HL-60/S4 treated with phorbol 12-myristate 13-acetate at 8.2 ng/mL for 4 days and 3 days (cell line): Measurements from ENCODE around the gene ASTN1.

Source experiments
- in situ Hi-C: fragments of 300-500 bp; cut with MboI; formaldehyde crosslinking; loops from 2 replicates; pipeline ENCODE4 v1.15.0; 2022; ENCODE audit warnings: low sequenced_read_pairs

ASTN1 gene

DNA sequence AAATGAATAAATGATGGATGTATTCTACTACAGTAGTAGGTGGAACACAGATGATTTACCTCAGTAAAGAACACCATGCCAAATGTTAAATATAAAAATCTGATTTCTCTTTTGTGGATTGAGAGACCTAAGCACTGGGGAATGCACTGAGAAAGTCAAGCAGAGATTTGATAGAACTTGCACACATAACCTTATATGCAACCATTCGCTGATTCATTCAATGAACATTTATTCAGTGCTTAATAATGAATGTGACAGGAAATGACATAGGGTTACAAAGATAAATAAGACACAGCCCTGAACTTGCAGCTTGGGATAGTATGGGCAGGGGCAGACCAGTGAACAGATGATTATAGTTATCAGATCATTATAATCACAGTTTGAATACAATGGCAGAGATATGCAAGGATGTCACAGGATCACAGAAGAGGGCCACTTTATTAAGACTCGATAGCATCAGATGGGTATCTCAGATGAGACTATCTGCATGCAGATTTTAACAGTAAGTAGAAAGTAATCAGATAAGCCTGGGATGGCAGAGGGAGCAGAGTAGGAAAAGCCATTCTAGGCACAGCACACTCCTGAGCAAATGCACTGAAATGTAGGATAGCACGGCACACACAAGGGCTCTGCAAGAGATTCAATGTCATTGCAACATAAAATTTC, 169.4 kb downstream of the ASTN1 start:
- in situ Hi-C loops, result no loop called here

- in situ Hi-C loops, result no loop called here
Observed at GRCh38 chr1:176993587-176993986, 170.9 kb downstream of the ASTN1 start.

DNA sequence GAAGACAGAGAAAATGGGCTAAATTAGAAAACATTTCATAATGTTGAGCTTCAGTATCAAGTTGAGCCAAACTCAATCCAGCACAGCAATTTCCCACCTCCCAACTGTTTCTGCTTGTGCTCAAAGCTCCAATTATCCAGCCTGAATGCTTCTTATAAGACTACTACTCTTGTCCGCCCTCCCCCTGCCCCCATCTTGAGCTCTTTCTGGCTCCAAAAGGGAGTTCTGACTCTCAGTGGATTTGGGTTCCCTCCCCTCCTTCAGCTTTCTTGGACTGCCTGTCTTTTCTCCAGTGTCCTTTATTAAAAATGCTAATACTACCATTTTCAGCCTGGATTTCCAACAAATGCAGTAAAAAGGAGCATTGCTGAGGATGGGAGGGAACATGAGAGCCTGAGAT, 174.8 kb downstream of the ASTN1 start:
- in situ Hi-C loops, result no loop called here

DNA sequence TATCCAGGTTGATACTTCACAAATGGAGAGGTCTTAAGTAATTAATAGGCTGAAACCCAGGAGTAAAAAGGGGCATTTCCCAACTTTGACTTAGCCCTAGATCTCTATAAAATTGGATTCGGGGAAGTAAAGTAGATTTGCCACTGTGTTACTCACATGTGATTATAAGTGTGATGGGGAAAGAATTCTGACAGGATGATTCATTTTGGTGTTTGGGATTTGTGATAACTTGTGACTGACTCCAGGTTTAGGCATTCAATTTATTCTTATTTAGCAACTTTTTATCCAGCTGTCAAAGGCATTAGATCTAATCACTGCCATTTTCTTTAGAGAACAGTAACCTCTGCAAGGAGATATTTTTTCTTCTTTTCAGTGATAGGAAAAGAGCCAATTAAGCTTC, 175.5 kb downstream of the ASTN1 start:
- in situ Hi-C loops, result no loop called here

DNA sequence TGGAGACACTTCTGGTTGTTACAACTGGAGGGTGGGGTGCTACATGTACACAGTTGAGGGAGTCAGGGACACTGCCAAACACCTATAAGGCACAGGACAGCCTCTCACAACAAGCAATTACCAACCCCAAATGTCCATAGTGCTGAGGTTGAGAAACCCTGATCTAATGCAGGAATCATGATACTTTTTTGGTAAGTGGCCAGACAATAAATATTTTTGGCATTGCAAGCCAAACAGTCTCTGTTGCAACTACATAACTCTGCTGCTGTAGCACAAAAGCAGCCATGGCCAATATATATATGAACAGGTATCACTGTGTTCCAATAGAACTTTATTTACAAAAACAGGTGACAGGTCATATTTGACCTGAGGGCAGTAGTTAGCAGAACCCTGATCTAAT, 177.5 kb downstream of the ASTN1 start:
- in situ Hi-C loops, result no loop called here

- in situ Hi-C loops, result no loop called here
Observed at GRCh38 chr1:176983731-176984130, 180.8 kb downstream of the ASTN1 start.

GRCh38 chr1:176976771-176977170, 187.7 kb downstream of the ASTN1 start:
- in situ Hi-C loops, result no loop called here

- in situ Hi-C loops, result no loop called here
Observed at GRCh38 chr1:176976225-176976624, 188.3 kb downstream of the ASTN1 start.

DNA sequence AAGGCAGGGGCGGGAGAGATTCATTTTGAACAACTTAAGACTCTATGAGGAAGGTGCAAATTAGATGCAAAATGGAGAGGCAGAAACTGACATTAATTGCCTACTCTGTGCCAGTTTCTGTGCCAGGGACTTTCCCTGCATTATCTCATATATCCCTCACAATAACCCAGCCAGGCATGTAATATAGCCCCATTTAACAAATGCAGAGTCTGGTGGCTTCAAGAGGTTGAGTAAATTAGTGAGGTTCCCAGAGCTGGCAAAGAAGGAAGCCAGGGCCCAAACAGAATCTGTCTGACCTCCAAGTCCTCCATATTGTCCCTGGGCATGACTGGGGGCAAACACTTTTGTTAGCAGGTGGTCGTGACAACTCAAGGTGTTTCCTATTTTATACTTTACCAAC, 199.8 kb downstream of the ASTN1 start:
- in situ Hi-C loops, result no loop called here

GRCh38 chr1:176963181-176963580, 201.3 kb downstream of the ASTN1 start:
- in situ Hi-C loops, result no loop called here

GRCh38 chr1:176961678-176962077, 202.8 kb downstream of the ASTN1 start:
- in situ Hi-C loops, result no loop called here

DNA sequence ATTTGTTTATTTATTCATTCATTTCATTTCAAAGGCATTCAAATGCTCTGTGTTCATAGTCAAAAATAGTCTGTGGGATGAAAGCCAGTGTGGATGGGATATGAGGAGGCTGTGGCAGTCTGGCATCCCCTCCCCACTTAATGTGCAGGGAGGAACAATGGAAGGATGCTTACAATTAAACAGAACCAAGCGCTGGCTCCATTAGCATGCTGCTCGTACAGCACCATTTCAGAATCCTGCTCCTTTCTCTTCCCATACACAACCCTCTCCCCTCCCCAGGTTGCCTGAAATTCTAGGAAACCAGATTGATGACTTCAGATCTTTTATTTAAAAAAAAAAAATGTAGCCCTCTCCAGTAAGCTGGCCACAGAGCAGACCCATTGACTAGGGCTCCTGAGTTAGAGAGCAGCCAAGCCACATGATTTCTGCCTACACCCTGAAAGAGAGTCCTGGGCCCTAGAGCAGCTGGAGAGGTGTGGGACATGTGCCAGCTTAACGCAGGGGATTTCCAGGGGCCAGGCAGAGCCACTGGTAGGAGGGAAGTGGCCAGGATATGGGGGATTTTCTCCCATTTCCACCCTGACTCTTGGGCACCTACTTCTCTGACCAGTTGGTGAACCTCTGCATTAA, 205.2 kb downstream of the ASTN1 start:
- in situ Hi-C loops, result no loop called here

GRCh38 chr1:176957603-176958002, 206.9 kb downstream of the ASTN1 start:
- in situ Hi-C loops, result no loop called here

DNA sequence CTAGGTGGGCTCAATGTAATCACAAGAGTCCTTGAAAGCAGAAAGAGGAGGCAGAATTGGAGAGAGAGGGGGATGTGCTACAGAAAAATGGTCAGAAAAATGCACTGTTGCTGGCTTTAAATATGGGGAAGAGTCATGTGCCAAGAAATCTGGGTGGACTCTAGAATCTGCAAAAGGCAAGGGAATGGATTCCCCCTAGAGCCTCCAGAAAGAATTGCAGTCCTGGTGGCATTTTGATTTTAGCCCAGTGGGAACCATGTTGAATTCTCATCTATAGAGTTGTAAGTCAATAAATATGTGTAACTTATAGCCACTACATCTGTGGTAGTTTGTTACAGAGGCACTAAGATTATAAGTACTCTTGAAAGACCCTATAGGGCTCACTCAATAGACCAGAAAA, 210.3 kb downstream of the ASTN1 start:
- in situ Hi-C loops, result no loop called here

- in situ Hi-C loops, result no loop called here
Observed at GRCh38 chr1:176950736-176951324, 213.7 kb downstream of the ASTN1 start.

DNA sequence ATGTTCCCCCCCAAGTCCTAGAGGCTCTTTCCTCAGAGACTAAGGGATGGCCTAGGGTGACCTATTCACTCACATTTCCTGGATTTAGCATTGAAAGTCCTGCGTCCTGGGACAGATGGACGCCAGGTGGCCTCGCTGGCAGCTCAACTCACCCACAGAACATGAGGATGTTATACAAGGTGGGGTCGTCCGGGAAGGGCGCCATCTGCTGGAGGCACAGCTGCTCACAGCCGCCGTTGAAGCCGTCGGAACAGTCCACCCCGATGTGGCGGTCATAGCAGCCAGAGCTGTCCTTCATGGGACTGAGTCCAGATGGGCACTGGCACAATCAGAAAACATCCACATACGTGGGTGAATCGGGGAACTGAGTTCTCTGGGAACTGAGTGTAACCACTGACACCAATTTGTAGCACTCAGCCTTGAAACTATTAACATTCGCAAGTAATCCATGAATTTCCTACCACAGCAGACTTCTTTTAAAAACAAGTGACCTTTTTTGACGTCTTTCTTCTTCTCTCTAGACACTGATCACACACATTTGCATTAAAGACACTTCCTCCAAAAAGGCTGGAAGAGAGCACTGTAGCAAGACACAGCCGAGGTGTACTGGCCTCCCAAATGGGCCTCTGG, 215.4 kb downstream of the ASTN1 start:
- in situ Hi-C loops, result no loop called here

- in situ Hi-C loops, result no loop called here
Observed at GRCh38 chr1:176944606-176945005, 219.9 kb downstream of the ASTN1 start.

GRCh38 chr1:176943783-176944182, 220.7 kb downstream of the ASTN1 start:
- in situ Hi-C loops, result no loop called here

- in situ Hi-C loops, result no loop called here
Observed at GRCh38 chr1:176942346-176942745, 222.2 kb downstream of the ASTN1 start.

DNA sequence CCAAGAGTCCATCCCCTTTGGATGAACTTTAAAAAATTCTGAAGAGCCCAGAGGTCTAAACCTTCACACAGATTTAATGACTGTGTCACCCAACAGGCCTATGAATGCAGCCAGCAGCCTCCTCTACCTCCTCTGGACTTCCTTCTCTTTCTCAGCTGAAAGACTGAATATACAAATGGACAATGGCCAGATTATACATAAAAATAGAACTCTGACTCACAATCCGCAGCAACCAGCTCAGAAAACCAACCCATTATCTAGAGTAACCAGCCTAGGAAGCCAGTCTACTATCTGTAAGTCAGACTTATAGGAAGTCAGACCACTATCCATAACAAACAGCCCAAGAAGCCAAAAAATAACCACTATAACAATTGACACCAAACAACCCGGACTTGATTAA, 224.5 kb downstream of the ASTN1 start:
- in situ Hi-C loops, result no loop called here

- in situ Hi-C loops, result no loop called here
Observed at GRCh38 chr1:176938375-176938774, 226.1 kb downstream of the ASTN1 start.

DNA sequence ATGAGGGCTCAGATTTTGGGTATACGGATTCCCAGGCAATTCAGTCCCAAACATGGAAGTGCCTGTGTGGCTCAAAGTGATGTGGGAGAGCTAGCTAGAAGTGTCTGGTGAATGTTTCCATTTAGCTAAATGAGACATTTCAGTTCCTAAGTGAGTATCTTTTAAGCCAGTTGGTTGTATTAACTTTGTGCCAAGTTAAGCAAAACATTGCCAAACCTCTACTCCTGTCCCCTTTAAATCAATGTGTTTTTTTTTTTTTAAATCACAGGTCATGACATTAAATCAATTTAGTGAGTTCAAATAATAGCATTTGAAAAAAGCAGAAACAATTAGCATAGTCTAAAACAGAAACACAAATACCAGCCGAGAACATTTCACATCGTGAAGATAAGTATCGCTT, 230.1 kb downstream of the ASTN1 start:
- in situ Hi-C loops, result no loop called here
